Endodermal cell (in vitro differentiated cells): ENCODE measurements around the gene NEK8. TPM values are rescaled to one million over a fixed set of nuclear protein-coding genes. Genes with fewer than 3 reads are reported as not detected.

Source experiments
- DNase-seq: peaks from one replicate; pipeline ENCODE4 v3.0.0-alpha.2; 2017
- H3K27ac ChIP-seq: 2 replicates; pipeline ENCODE4 v1.5.1; 2013; ENCODE audit warnings: mild to moderate bottlenecking, low read depth, low read length, moderate library complexity
- H3K27me3 ChIP-seq: 2 replicates; pipeline ENCODE4 v1.6.1; 2013; ENCODE audit warnings: mild to moderate bottlenecking, low read length, moderate library complexity; ENCODE audit not compliant: insufficient read depth, control insufficient read depth, poor library complexity, severe bottlenecking
- H3K36me3 ChIP-seq: 2 replicates; pipeline ENCODE4 v1.7.0; 2013; ENCODE audit warnings: mild to moderate bottlenecking, low read length, moderate library complexity; ENCODE audit not compliant: control insufficient read depth, insufficient read depth
- H3K4me1 ChIP-seq: one replicate; pipeline ENCODE4 v1.7.0; 2013; ENCODE audit warnings: low read length; ENCODE audit not compliant: control insufficient read depth, insufficient read depth
- H3K4me3 ChIP-seq: 2 replicates; pipeline ENCODE4 v1.5.1; 2013; ENCODE audit warnings: mild to moderate bottlenecking, low read length, moderate library complexity
- H3K9ac ChIP-seq: 2 replicates; pipeline ENCODE4 v1.6.1; 2013; ENCODE audit warnings: mild to moderate bottlenecking, low read length, moderate library complexity; ENCODE audit not compliant: poor library complexity, severe bottlenecking; ENCODE audit errors: extremely low read depth
- H3K9me3 ChIP-seq: 2 replicates; pipeline ENCODE4 v1.6.1; 2013; ENCODE audit warnings: mild to moderate bottlenecking, low read length, moderate library complexity; ENCODE audit not compliant: control insufficient read depth
- H3K27ac Mint-ChIP-seq: 2 replicates; pipeline ENCODE4 v1.8.0; 2020; ENCODE audit warnings: mixed read lengths
- H3K27me3 Mint-ChIP-seq: 2 replicates; pipeline ENCODE4 v1.8.0; 2021; ENCODE audit warnings: mild to moderate bottlenecking, mixed read lengths; ENCODE audit not compliant: insufficient read depth
- H3K36me3 Mint-ChIP-seq: 2 replicates; pipeline ENCODE4 v1.8.0; 2020; ENCODE audit warnings: low read depth, mixed read lengths
- H3K4me1 Mint-ChIP-seq: 2 replicates; pipeline ENCODE4 v1.8.0; 2020; ENCODE audit warnings: mixed read lengths
- H3K4me3 Mint-ChIP-seq: 2 replicates; pipeline ENCODE4 v1.8.0; 2020; ENCODE audit warnings: mild to moderate bottlenecking, moderate library complexity, mixed read lengths
- H3K9me3 Mint-ChIP-seq: 2 replicates; pipeline ENCODE4 v1.8.0; 2020; ENCODE audit warnings: mild to moderate bottlenecking, mixed read lengths
- WGBS, 2 experiments: methylation state at CpG; one replicate each; pipeline versions ENCODE4 v1.1.5 to v1.1.7; 2013; ENCODE audit warnings: missing lambda C conversion rate in 2 of 2, mixed read lengths in 1 of 2; ENCODE audit not compliant: insufficient coverage in 1 of 2, insufficient read length in 1 of 2; 5-methylcytosine and 5-hydroxymethylcytosine counted together
- total RNA-seq, 2 donors: library from RNA; stranded (reverse); fragmentation: NEBNext Ultra II Directional in 1 of 2; extraction: Animal tissue kit (Norgen Biotek cat#: 25700) in 1 of 2; gene quantifications; 2 replicates in 1 of 2; 3 replicates in 1 of 2; pipeline ENCODE4 v1.2.1, GENCODE V29; 2021
- TF ChIP-seq, protein P1 (sequence below): fragments of 200-600 bp; sonication (generic); conservative IDR thresholded peaks from 2 replicates; pipeline ENCODE4 v1.5.0; 2021; ENCODE audit warnings: antibody characterized with exemption, mild to moderate bottlenecking

The NEK8 gene
- total RNA-seq, 2 donors from 2014 or later = 11.2 to 15.7 TPM

GRCh38 chr17:28689011-28689410 is 39.6 kb upstream of the NEK8 start:
- WGBS, 2 experiments = 88 to 95% methylated on average over 1 to 3 of the region's 3 CpGs
- Mint-ChIP-seq H3K36me3 (peaks cover 88% of the 10 kb centered on the region), H3K4me3 (no peak overlapping the region), H3K27me3 (no peaks in the 10 kb centered on the region), H3K9me3 (no peaks in the 10 kb centered on the region), H3K27ac (no peak overlapping the region), H3K4me1 (no peaks in the 10 kb centered on the region)
- Histone ChIP-seq H3K27ac (no peak overlapping the region), H3K36me3 (peaks cover 88% of the 10 kb centered on the region), H3K27me3 (no peaks in the 10 kb centered on the region), H3K4me3 (no peak overlapping the region), H3K9me3 (no peaks in the 10 kb centered on the region), H3K4me1 (no peaks in the 10 kb centered on the region), H3K9ac (no peak overlapping the region)
- TF ChIP-seq, protein P1, sequence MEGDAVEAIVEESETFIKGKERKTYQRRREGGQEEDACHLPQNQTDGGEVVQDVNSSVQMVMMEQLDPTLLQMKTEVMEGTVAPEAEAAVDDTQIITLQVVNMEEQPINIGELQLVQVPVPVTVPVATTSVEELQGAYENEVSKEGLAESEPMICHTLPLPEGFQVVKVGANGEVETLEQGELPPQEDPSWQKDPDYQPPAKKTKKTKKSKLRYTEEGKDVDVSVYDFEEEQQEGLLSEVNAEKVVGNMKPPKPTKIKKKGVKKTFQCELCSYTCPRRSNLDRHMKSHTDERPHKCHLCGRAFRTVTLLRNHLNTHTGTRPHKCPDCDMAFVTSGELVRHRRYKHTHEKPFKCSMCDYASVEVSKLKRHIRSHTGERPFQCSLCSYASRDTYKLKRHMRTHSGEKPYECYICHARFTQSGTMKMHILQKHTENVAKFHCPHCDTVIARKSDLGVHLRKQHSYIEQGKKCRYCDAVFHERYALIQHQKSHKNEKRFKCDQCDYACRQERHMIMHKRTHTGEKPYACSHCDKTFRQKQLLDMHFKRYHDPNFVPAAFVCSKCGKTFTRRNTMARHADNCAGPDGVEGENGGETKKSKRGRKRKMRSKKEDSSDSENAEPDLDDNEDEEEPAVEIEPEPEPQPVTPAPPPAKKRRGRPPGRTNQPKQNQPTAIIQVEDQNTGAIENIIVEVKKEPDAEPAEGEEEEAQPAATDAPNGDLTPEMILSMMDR = no peak
- DNase-seq = no peak

GRCh38 chr17:28693869-28694268 is 34.7 kb upstream of the NEK8 start:
- Mint-ChIP-seq H3K9me3 (no peaks in the 10 kb centered on the region), H3K4me1 (peaks cover 2% of the 10 kb centered on the region), H3K27me3 (no peaks in the 10 kb centered on the region), H3K27ac (no peak overlapping the region), H3K4me3 (no peak overlapping the region), H3K36me3 (peaks cover 86% of the 10 kb centered on the region)
- DNase-seq = no peak
- peaks cover 88% of the 10 kb centered on the region for H3K36me3 ChIP-seq
- H3K9ac ChIP-seq = no peak overlapping the region
- H3K4me3 ChIP-seq = no peak overlapping the region
- no peak overlapping the region for H3K27ac ChIP-seq
- TF ChIP-seq, protein P1 = no peak
- H3K9me3 ChIP-seq = no peaks in the 10 kb centered on the region
- H3K4me1 ChIP-seq = peaks cover 12% of the 10 kb centered on the region
- WGBS, 2 experiments = 96% methylated on average over 1 of the region's 1 CpG; no CpG with 5 or more reads in 1 of the 2 experiments
- no peaks in the 10 kb centered on the region for H3K27me3 ChIP-seq

DNA sequence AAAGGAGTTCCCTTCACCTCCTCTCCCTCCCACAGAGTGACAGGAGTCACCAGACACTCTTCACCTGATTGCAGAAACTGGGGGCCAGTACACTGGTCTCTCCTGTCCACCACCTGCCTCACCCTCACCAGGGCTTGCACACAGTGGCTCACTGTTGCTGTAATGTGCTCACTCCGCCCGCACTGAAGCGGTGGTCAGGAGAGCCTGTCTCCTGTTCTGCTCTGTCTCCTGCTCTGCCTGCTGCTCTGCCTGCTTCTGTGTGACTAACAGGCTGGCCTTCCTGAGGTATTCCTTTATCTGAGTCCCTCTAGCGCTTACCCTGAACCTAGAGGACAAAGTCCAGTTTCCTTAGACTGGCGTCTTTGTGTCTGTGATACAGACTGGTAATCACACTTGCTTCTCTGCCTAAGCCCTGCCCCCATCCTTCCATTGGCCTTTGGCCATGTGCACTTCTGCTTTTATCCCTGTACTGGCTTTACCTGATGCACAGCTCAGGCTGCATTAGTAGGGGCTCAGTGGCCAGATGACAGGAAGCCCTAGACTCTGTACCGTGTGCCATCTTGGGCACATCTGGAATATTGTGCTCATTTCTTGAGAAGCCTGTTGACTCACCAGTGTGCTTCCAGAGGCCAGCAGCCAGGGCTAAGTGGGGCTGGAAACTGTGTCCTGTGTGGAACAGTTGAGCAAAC is 30.2 kb upstream of the NEK8 start:
- no peak for DNase-seq
- Histone ChIP-seq H3K36me3 (peaks cover 95% of the 10 kb centered on the region), H3K27me3 (no peaks in the 10 kb centered on the region), H3K4me1 (peaks cover 12% of the 10 kb centered on the region), H3K4me3 (peak overlapping the region; percentile 46), H3K9ac (peak overlapping the region; percentile 31), H3K27ac (no peak overlapping the region), H3K9me3 (no peaks in the 10 kb centered on the region)
- Mint-ChIP-seq H3K4me1 (peaks cover 2% of the 10 kb centered on the region), H3K36me3 (peaks cover 87% of the 10 kb centered on the region), H3K9me3 (no peaks in the 10 kb centered on the region), H3K27me3 (no peaks in the 10 kb centered on the region), H3K27ac (peak overlapping the region; percentile 93), H3K4me3 (peak overlapping the region; percentile 12)
- TF ChIP-seq, protein P1 = no peak
- WGBS, 2 experiments = 87 to 94% methylated on average over 6 of the region's 6 CpGs
